Stimulated activated naive B cell treated with anti-CD40 and anti-IgM and Interleukin-4, amounts not matched to agents 10 μg/mL and 1 μg/mL and 100 μg/mL, for 72 hours (primary cell): ENCODE measurements around the gene ITPK1.

Source experiments
- ATAC-seq, 2 donors: fragments of 150-1000 bp; cut with Tn5 transposase; replicated peaks; 2 replicates each; pipeline ENCODE4 v1.10.0; 2021; ENCODE audit warnings: moderate library complexity in 1 of 2
- DNase-seq: peaks from one replicate; pipeline ENCODE4 v3.0.0; 2021
- H3K27ac Mint-ChIP-seq: one replicate; pipeline ENCODE4 v1.8.0; 2022; ENCODE audit warnings: mild to moderate bottlenecking, mixed read lengths
- H3K27me3 Mint-ChIP-seq, 2 donors: one replicate each; pipeline ENCODE4 v1.8.0; 2022; ENCODE audit warnings: mixed read lengths in 2 of 2
- H3K36me3 Mint-ChIP-seq, 2 donors: one replicate each; pipeline ENCODE4 v1.8.0; 2022; ENCODE audit warnings: mixed read lengths in 2 of 2, mild to moderate bottlenecking in 1 of 2
- H3K4me1 Mint-ChIP-seq, 2 donors: one replicate each; pipeline ENCODE4 v1.8.0; 2022; ENCODE audit warnings: mixed read lengths in 2 of 2, mild to moderate bottlenecking in 1 of 2
- H3K4me3 Mint-ChIP-seq, 2 donors: one replicate each; pipeline ENCODE4 v1.8.0; 2022; ENCODE audit warnings: mild to moderate bottlenecking in 2 of 2, mixed read lengths in 2 of 2, moderate library complexity in 1 of 2
- H3K9me3 Mint-ChIP-seq, 2 donors: one replicate each; pipeline ENCODE4 v1.8.0; 2022; ENCODE audit warnings: mixed read lengths in 2 of 2, mild to moderate bottlenecking in 1 of 2

The ITPK1 gene

DNA sequence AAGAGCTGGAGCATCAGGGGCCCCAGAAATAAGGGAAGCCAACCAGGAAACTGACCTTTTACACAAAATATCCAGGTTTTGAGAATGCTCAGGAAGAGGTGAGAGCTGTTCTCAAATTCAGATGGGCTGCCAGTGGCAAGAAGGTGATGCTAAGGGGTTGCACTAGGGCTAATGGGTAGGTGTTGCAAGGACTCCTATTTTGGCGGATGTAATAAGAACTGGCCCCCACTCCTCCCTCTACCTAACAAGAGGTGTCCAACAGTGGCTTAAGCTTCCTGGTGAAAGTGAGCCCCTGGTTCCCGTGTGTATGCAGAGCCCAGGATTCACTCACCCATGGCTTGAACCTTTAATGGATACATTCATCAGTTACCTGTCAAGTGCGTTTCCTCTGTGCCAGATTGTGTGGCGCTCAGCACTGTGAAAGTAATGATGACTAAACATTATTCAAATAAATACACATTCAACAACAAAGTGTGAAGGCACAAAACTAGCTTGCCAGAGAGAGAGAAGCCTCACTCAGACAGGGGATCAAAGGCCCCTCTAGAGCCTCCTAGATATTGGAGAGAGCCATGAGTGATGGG, 193.5 kb downstream of the ITPK1 start:
- peaks cover 0 to 4% of the 10 kb centered on the region in 2 donors for H3K36me3 Mint-ChIP-seq
- ATAC-seq (no peak), DNase-seq (no peak)
- peak overlapping the region; percentile 44 to 56 for H3K4me3 Mint-ChIP-seq
- H3K27me3 Mint-ChIP-seq: peaks cover 54 to 65% of the 10 kb centered on the region in 2 donors
- peaks cover 13 to 17% of the 10 kb centered on the region in 2 donors for H3K4me1 Mint-ChIP-seq
- H3K9me3 Mint-ChIP-seq: no peaks in the 10 kb centered on the region
- no peak overlapping the region for H3K27ac Mint-ChIP-seq

DNA sequence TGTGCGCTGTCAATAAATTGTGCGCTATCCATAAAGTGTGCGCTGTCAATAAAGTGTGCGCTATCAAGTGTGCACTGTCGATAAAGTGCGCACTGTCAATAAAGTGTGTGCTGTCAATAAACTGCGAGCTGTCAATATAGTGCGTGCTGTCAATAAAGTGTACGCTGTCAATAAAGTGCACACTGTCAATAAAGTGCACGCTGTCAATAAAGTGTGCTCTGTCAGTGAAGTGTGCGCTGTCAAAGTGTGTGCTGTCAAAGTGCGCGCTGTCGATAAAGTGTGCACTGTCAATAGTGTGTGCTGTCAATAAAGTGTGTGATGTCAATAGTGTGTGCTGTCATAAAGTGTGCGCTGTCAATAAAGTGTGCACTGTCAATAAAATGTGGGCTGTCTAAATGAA, 195.7 kb downstream of the ITPK1 start:
- H3K4me1 Mint-ChIP-seq: peaks cover 13 to 17% of the 10 kb centered on the region in 2 donors
- no peak overlapping the region for H3K4me3 Mint-ChIP-seq
- ATAC-seq: no peak
- peaks cover 46 to 58% of the 10 kb centered on the region in 2 donors for H3K27me3 Mint-ChIP-seq
- no peaks in the 10 kb centered on the region for H3K9me3 Mint-ChIP-seq
- H3K27ac Mint-ChIP-seq: no peak overlapping the region
- no peak for DNase-seq
- peaks cover 0 to 4% of the 10 kb centered on the region in 2 donors for H3K36me3 Mint-ChIP-seq

DNA sequence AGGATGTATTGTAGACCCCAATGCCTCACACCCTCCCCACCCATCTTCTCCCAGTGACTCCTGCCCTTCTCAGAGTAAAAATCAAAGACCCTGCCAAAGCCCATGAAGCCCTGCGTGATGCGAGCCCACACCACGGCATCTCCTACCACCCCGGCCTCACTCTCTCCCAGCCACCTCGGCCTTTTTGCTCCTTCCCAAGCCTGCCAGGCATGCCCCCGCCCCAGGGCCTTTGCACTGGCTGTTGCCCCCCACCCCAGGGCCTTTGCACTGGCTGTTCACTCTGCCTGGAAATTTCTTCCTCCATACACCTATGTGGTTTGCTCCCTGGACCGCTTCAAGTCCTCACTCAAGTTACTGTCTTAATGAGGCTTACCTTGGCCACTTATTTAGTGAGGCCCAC, 197.8 kb downstream of the ITPK1 start:
- H3K27ac Mint-ChIP-seq: no peak overlapping the region
- peaks cover 33 to 40% of the 10 kb centered on the region in 2 donors for H3K27me3 Mint-ChIP-seq
- DNase-seq (no peak), ATAC-seq (no peak)
- H3K9me3 Mint-ChIP-seq: no peaks in the 10 kb centered on the region
- H3K4me3 Mint-ChIP-seq: no peak overlapping the region
- H3K4me1 Mint-ChIP-seq: peaks cover 4 to 6% of the 10 kb centered on the region in 2 donors
- H3K36me3 Mint-ChIP-seq: peaks cover 0 to 4% of the 10 kb centered on the region in 2 donors

DNA sequence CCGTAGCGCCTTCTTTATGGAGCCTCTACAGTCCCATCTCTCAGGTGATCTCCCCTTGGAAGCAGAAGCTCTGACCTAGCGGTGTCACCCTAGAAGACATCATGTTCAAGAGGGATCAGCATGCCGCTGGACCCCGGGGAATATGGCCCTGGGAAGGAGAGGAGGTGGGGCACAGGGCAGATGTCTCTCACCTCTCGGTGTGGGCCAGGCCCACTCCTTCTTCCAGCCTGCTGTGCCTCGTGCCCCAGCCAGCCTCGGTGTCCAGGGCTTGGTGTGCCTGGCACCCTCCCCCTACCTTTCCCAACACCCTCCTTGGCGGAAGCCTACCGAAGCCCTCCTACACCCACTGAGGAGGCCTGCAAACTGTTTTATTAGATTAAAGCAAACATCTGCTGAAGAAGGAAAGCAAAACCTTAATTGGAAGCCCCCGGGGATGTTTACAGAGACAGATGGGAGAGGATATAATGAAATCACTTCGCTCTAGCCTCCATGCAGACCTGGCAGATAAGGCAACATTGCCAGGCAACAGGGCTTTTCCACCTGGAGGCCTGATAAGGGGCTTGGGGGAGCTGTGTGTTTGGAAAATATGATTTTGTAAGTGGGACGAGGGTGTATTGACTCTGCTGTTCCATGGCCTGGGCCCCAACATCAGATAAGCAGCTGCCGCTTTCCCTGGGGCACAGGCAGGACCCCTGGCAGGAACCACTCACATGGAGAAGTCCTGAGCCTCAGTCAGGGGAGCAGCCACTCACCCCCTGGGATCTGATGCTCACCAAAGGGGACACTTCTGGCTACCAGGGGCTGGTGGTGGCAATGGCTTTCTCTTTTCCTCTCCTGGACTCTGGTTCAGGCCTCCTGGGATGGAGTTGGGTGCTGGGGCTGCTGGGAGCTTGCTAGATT, 198.4 kb downstream of the ITPK1 start:
- H3K27ac Mint-ChIP-seq: no peak overlapping the region
- H3K4me1 Mint-ChIP-seq: peaks cover under 1% of the 10 kb centered on the region in 2 donors
- H3K27me3 Mint-ChIP-seq: peaks cover 27 to 34% of the 10 kb centered on the region in 2 donors
- no peak for ATAC-seq
- no peak overlapping the region for H3K4me3 Mint-ChIP-seq
- no peaks in the 10 kb centered on the region for H3K9me3 Mint-ChIP-seq
- no peak for DNase-seq
- H3K36me3 Mint-ChIP-seq: no peaks in the 10 kb centered on the region

DNA sequence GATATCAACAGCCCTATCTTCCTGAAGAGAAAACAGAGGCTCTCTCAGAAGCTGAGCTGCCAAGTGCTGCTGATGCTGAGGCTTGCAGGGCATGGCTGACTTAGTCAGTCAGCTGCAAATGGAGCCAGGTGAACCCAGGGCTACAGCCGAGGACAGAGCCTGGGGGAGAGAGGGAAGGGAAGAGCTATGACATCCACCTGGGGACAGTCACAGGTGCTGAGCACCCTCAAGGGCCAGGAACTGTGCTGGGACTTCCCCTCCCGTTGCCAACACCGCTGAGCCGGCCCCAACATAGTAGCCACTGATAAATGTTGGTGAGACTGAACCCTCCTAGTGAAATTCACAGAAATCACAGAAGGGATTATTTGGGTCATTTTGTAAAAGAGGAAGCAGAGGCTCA, 199.5 kb downstream of the ITPK1 start:
- Mint-ChIP-seq H3K27me3 (peaks cover 16 to 23% of the 10 kb centered on the region in 2 donors), H3K4me3 (no peak overlapping the region), H3K36me3 (no peaks in the 10 kb centered on the region), H3K9me3 (no peaks in the 10 kb centered on the region), H3K4me1 (no peaks in the 10 kb centered on the region), H3K27ac (no peak overlapping the region)
- no peak for DNase-seq
- no peak for ATAC-seq

DNA sequence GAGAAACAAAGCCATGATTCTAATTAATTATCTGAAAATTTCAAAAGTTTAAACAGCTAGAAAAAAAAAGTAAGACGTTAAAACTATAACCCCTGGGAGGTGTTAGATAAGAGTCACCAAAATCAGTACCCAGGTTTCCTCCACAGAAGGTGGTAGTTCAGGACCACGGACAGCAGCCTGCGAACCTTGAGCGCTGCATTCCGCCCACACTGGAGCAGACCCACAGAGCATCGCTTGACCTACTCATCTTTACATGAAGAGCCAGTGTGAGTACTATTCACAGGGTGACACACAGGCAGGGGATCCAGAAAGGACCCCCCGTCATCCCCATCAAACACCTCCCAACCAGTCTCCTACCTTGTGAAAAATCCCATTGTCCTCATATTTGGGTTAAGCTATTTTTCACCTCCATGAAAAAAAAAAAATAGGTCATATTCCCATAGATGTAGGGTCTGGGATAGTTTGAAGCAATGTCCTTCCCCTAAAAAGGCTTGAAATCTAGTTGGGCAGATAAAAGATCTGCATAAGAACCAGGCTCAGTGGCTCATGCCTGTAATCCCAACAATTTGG, 201.6 kb downstream of the ITPK1 start:
- Mint-ChIP-seq H3K27ac (no peak overlapping the region), H3K4me1 (no peaks in the 10 kb centered on the region), H3K27me3 (peaks cover 13 to 17% of the 10 kb centered on the region in 2 donors), H3K9me3 (no peaks in the 10 kb centered on the region), H3K4me3 (no peak overlapping the region), H3K36me3 (no peaks in the 10 kb centered on the region)
- no peak for DNase-seq
- peak in 1 of 2 donors; percentile 31 for ATAC-seq

DNA sequence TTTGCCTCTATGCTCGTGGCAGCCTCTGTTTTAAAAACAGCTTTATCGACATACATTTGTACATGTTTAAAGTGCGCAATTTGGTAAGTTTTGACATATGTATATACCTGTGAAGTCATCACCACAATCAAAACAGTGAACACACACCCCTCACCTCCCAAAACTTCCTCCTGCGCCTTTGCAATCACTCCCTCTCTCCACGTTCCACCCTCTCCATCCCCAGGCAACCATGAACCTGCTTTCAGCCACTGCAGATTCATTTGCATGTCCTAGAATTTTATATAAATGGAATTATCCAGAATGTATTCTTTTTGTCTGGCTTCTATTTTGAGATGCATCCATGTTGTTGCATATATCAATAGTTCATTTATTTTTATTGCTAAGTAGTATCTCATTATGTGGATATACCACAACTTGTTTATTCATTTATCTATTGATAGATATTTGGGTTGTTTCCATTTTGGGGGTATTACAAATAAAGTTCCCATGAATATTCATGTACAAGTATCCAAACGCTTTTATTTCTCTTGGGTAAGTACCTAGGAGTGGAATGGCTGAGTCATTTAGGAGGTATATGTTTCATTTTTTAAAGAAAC, 208.3 kb downstream of the ITPK1 start:
- ATAC-seq (no peak), DNase-seq (no peak)
- peaks cover 0 to 5% of the 10 kb centered on the region in 2 donors for H3K4me1 Mint-ChIP-seq
- H3K27ac Mint-ChIP-seq: no peak overlapping the region
- peaks cover 36 to 42% of the 10 kb centered on the region in 2 donors for H3K27me3 Mint-ChIP-seq
- H3K36me3 Mint-ChIP-seq: no peaks in the 10 kb centered on the region
- H3K4me3 Mint-ChIP-seq: no peak overlapping the region
- H3K9me3 Mint-ChIP-seq: no peaks in the 10 kb centered on the region

DNA sequence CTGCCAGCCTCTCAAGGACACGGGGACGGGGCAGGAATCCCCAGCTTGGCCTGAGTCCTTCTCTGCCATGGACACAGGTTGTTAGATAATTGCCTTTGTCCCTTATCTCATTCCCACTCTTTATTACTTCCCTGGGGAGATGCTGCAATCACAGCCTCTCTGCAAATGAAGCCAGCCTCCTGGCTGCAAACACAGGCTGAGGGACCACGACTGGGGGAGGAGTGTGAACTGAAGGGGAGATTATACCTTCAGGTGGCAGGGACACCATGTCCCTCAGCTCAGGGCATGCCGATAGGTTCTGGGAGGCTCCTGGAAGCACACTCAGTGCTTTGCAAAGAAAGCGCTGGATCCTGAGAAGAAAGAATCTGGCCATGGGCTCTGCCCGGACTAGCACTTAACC, 208.9 kb downstream of the ITPK1 start:
- Mint-ChIP-seq H3K4me1 (peaks cover 0 to 5% of the 10 kb centered on the region in 2 donors), H3K4me3 (no peak overlapping the region), H3K27me3 (peaks cover 40 to 46% of the 10 kb centered on the region in 2 donors), H3K27ac (no peak overlapping the region), H3K9me3 (no peaks in the 10 kb centered on the region), H3K36me3 (no peaks in the 10 kb centered on the region)
- no peak for DNase-seq
- ATAC-seq: no peak

DNA sequence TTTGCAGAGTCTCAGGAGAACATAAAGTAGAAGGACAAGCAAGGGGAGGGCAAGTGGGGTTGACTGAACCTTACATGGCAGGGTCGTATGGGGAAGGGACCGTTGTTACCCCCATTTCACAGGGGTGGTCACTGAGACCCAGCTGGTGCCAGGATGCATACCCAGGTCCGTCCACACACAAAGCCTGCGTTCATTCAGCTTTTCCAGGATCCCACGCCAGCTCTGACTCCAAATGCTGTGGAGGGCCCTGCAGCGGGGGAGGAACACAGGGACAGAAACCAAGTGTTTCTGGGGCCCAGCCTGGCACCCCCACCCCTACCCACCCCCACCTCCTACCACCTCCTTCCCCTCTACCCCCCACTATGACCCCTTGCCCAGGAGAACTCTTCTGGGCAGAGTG, 209.3 kb downstream of the ITPK1 start:
- Mint-ChIP-seq H3K36me3 (no peaks in the 10 kb centered on the region), H3K4me3 (no peak overlapping the region), H3K9me3 (no peaks in the 10 kb centered on the region), H3K27ac (no peak overlapping the region), H3K27me3 (peaks cover 40 to 46% of the 10 kb centered on the region in 2 donors), H3K4me1 (peaks cover 0 to 5% of the 10 kb centered on the region in 2 donors)
- ATAC-seq: no peak
- no peak for DNase-seq

DNA sequence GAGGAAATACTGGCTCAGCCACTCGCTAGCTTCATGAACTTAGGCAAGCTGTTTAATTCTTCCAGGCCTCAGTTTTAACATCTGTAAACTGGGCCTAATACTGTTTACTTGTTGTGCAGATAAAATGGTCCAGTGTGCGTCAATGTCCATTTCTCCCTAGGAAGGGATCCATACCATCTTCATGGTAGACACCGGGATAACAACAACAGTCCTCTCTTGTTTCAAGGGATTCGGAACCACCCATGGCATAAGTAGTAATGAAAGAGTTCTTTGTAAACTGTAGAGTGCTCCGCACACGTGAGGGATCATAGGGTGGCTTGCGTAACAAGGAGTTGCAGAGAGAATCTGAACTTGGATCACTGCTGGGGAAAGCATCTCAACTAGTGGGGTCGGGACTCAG, 210.1 kb downstream of the ITPK1 start:
- H3K36me3 Mint-ChIP-seq: no peaks in the 10 kb centered on the region
- no peak overlapping the region for H3K4me3 Mint-ChIP-seq
- H3K27ac Mint-ChIP-seq: no peak overlapping the region
- DNase-seq (no peak), ATAC-seq (no peak)
- H3K4me1 Mint-ChIP-seq: peaks cover 0 to 5% of the 10 kb centered on the region in 2 donors
- no peaks in the 10 kb centered on the region for H3K9me3 Mint-ChIP-seq
- H3K27me3 Mint-ChIP-seq: peaks cover 40 to 53% of the 10 kb centered on the region in 2 donors

DNA sequence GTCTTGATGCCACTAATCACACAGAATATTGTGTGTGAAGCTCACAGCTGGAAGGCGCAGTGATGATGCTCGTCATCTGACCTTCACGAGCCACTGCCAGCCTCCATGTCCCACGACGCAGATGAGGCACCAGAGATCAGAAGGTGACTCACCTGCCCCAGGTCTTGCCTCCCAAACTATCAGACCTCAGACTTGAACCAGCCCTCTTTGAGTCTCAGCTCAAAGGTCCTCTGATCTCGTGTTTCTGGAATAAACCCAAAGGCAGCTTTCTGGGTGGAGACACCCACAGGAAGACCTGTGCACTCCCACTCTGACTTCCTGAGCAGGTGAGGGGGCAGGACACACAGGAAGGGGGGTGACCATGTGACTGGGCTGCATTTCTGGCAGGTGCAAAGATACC, 212.4 kb downstream of the ITPK1 start:
- ATAC-seq (no peak), DNase-seq (no peak)
- Mint-ChIP-seq H3K4me1 (peaks cover 4 to 5% of the 10 kb centered on the region in 2 donors), H3K36me3 (no peaks in the 10 kb centered on the region), H3K4me3 (no peak overlapping the region), H3K27me3 (peaks cover 35 to 54% of the 10 kb centered on the region in 2 donors), H3K27ac (no peak overlapping the region), H3K9me3 (peaks cover 0 to 5% of the 10 kb centered on the region in 2 donors)

DNA sequence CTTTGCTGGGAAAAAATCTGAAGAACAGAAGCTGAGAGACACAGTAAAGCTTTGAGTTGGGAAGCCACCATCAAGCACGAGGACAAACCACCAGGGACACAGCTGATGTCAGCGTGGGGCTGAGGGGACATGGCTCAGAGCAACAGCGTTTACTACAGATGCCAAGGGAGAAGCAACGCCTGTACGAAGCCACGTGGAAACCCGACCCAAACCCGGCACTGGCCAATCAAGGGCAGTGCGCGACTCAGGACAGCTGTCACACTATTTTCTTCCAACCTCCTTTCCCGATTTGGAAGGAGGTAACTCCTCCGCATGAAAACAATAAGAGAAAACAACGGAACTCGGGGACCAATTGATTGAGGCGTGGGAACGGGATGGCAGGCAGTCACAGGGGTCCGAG, 213.0 kb downstream of the ITPK1 start:
- DNase-seq (no peak), ATAC-seq (no peak)
- H3K27ac Mint-ChIP-seq: no peak overlapping the region
- H3K4me3 Mint-ChIP-seq: no peak overlapping the region
- peaks cover 0 to 6% of the 10 kb centered on the region in 2 donors for H3K9me3 Mint-ChIP-seq
- peaks cover 0 to 1% of the 10 kb centered on the region in 2 donors for H3K36me3 Mint-ChIP-seq
- peaks cover 9 to 11% of the 10 kb centered on the region in 2 donors for H3K4me1 Mint-ChIP-seq
- H3K27me3 Mint-ChIP-seq: peaks cover 42 to 61% of the 10 kb centered on the region in 2 donors

DNA sequence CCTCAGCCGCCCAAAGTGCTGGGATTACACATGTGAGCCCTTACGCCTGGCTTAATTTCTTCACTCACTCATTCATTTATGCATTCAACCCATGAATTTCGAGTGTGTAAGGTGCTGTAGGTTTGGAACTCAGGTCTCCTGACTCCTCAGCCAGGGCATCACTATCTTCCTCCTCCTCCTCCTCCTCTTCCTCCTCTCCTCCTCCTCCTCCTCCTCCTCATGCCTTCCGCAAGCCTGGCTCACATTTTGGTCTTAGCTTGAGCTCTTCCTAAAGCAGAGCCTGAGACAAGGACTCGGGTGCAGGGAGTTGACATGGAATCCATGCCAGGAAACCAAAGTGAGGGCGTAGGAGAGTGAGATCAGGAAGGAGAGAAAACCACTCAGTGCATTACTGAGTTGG, 213.5 kb downstream of the ITPK1 start:
- H3K36me3 Mint-ChIP-seq: peaks cover 0 to 1% of the 10 kb centered on the region in 2 donors
- H3K4me3 Mint-ChIP-seq: no peak overlapping the region
- H3K27me3 Mint-ChIP-seq: peaks cover 41 to 61% of the 10 kb centered on the region in 2 donors
- no peak overlapping the region for H3K27ac Mint-ChIP-seq
- no peak for ATAC-seq
- peaks cover 9 to 11% of the 10 kb centered on the region in 2 donors for H3K4me1 Mint-ChIP-seq
- no peak for DNase-seq
- H3K9me3 Mint-ChIP-seq: peaks cover 0 to 6% of the 10 kb centered on the region in 2 donors

DNA sequence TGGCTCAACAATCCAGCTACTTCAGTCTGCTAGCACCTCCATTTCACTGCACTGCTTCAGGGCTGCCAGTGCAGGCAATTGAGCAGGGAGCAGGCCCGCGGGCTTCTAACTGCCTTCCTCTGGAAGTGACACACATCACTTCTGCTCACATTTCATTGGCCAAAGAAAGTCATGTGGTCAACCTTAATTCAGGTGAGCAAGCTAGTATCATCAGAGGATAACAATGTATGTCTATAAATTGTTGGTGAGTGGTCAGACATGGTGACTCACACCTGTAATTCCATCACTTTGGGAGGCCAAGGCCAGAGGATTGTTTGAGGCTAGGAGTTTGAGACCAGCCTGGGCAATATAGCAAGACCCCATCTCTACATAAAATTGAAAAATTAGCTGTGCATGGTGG, 215.1 kb downstream of the ITPK1 start:
- ATAC-seq: no peak

More for the DNA sequence above, 215.1 kb downstream of the ITPK1 start:
- Mint-ChIP-seq H3K27ac (no peak overlapping the region), H3K9me3 (peaks cover 0 to 6% of the 10 kb centered on the region in 2 donors), H3K4me3 (no peak overlapping the region), H3K4me1 (peaks cover 9 to 11% of the 10 kb centered on the region in 2 donors), H3K36me3 (peaks cover 0 to 1% of the 10 kb centered on the region in 2 donors), H3K27me3 (peaks cover 51 to 65% of the 10 kb centered on the region in 2 donors)
- DNase-seq: no peak
